Heart left ventricle (tissue), 16 donors: ENCODE results near the gene SYNDIG1. TPM values are rescaled to one million over a fixed set of nuclear protein-coding genes. Genes with fewer than 3 reads are reported as not detected.
A peak's percentile ranks its signal among the peaks of the same experiment; 100 is the strongest.

Experiments used
- ATAC-seq, 4 donors: fragments of 200-7000 bp; cut with Tn5 transposase; one replicate each; pipeline ENCODE4 v1.9.1; 2020 to 2022; ENCODE audit warnings: moderate library complexity in 4 of 4, mild to moderate bottlenecking in 3 of 4, moderate number of reproducible peaks in 1 of 4
- DNase-seq, 5 donors: peaks; one replicate each; pipeline ENCODE4 v3.0.0-alpha.2; 2020
- H3K27ac ChIP-seq, 12 donors: fragments of 200-600 bp; sonication (generic) in 4 of 12; one replicate each; pipeline versions ENCODE4 v1.5.0 to v1.8.0; 2016 to 2022; ENCODE audit warnings: mild to moderate bottlenecking in 2 of 12
- H3K27me3 ChIP-seq, 9 donors: fragments of 200-600 bp; sonication (generic) in 2 of 9; one replicate each; pipeline versions ENCODE4 v1.5.1 to v1.8.0; 2016 to 2022; ENCODE audit warnings: mild to moderate bottlenecking in 3 of 9
- H3K36me3 ChIP-seq, 9 donors: fragments of 200-600 bp; sonication (generic) in 2 of 9; one replicate each; pipeline versions ENCODE4 v1.5.0 to v1.8.0; 2018 to 2022; ENCODE audit warnings: mild to moderate bottlenecking in 2 of 9
- H3K4me1 ChIP-seq, 12 donors: fragments of 200-600 bp; sonication (generic) in 4 of 12; one replicate each; pipeline versions ENCODE4 v1.5.0 to v1.8.0; 2016 to 2022; ENCODE audit warnings: mild to moderate bottlenecking in 3 of 12
- H3K4me3 ChIP-seq, 12 donors: fragments of 200-600 bp; sonication (generic) in 4 of 12; one replicate each; pipeline versions ENCODE4 v1.5.0 to v1.8.0; 2017 to 2022; ENCODE audit warnings: mild to moderate bottlenecking in 9 of 12, moderate library complexity in 4 of 12
- H3K9me3 ChIP-seq, 12 donors: fragments of 200-600 bp; sonication (generic) in 4 of 12; one replicate each; pipeline versions ENCODE4 v1.5.0 to v1.8.0; 2016 to 2022; ENCODE audit warnings: mild to moderate bottlenecking in 1 of 12
- POLR2A ChIP-seq, 2 donors: fragments of 450-650 bp; IDR thresholded peaks; one replicate each; pipeline ENCODE4 v1.6.1; 2017; ENCODE audit warnings: antibody characterized with exemption in 2 of 2, mild to moderate bottlenecking in 2 of 2, moderate library complexity in 2 of 2
- WGBS, 4 donors: extraction: QIAGEN DNeasy Blood & Tissue Kit in 2 of 4; methylation state at CpG; one replicate each; pipeline versions ENCODE4 v1.1.5 to v1.1.7; 2013 to 2018; 5-methylcytosine and 5-hydroxymethylcytosine counted together
- intact Hi-C, 10 donors: fragments of 100-400 bp; cut with DNase I; formaldehyde crosslinking; loops; one replicate each; pipeline versions ENCODE4 v1.11.1 to v1.14.2; 2022
- polyA plus RNA-seq, 2 donors: library from polyadenylated mRNA; stranded (reverse); fragments of 200-250 nt; gene quantifications; one replicate each; pipeline ENCODE4 v1.2.3, GENCODE V29; 2013
- total RNA-seq, 9 donors: library from RNA; depleted of rRNA in 2 of 9; stranded (reverse); fragments of >200 nt in 2 of 9; fragmentation: NEBNext Ultra II Directional in 3 of 9; extraction: Animal tissue kit (Norgen Biotek cat#: 25700) in 3 of 9; gene quantifications; one replicate each; pipeline versions ENCODE4 v1.1.0 to v1.2.4, GENCODE V29; 2016 to 2023
- TF ChIP-seq, protein P1 (sequence below), 12 donors: fragments of 200-600 bp; sonication (generic) in 4 of 12; IDR thresholded peaks; one replicate each; pipeline versions ENCODE4 v1.5.0 to v1.8.0; 2018 to 2022; ENCODE audit warnings: antibody characterized with exemption in 12 of 12, mild to moderate bottlenecking in 5 of 12
- donor health status: ischemic (EF 13 %, LVEDD 7.1; RV severe dilation, severe dysfunction).
- donor health status: healthy with polysubstance abuse.
- donor health status: DM: no; HTN: yes; CAD: no.
- donor health status: DM: no; HTN: no; CAD: no.
- donor health status: ischemic (EF 25% LVEDD 6.9; RV normal size, moderate dysfunction).
- donor health status: ischemic (EF 25% LVEDD 5.7; RV mildly dilated, moderate dysfunction).
- donor health status: healthy.
- donor health status: DM: yes; HTN: yes; CAD: no.
- donor health status: ischemic (EF 35%, LVEDD 5.7; RV mildly dilated, moderate dysfunction).
- donor health status: nonischemic (EF 11% LVEDD 7.7; RV severe dilation, severe dysfunction).
- donor health status: DM: yes; HTN: yes; CAD: no.
- donor health status: PGD.
- donor health status: ischemic (EF 29% LVEDD 5.4; RV normal size, mild dysfunction).
- donor health status: nonischemic (EF 23%, LVEDD 6.1; RV moderate dilation, normal function).

Gene SYNDIG1
- total and polyA plus RNA-seq, 11 donors, result 8.4 to 41.8 (median 23.0) TPM

DNA sequence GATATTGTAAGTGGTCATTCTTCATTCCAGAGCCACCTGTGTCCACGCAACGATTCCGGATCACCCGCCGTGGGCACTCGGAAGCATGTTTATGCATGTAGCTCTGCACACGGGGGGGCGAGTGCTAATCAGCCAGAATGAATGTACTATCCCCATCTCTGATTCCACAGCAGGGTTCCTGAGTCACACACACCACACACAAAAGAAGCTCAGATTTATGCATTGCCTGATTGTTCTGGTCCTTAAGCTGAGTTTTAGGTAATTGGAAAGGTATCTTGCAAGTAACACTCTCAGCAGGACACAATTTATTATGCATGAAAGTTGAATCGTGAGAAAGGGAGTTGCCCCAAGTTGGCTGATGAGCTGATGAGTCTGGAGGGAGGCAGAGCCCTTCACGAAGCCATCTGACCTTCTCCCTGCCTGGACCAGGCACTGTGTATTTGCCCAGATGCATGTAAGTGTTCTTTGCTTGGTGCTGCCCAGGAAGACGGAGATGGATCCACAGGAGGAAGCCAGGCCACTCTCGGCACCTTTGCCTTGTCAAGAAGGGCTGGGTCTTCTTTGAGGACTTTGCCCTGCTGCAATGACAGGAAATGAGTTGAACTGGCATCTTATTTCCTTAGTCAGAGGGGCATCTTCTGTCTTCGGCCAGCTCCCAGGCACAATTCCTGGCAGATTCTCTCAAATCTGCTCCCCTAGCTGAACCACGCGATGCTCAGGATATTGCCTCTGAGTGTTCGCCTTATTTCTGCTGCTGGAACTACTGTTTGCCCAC is 141.1 kb downstream of the SYNDIG1 start:
- H3K4me3 ChIP-seq, result no peak overlapping the region
- peaks cover 0 to 19% (median 4%) of the 10 kb centered on the region in 12 donors for H3K4me1 ChIP-seq
- no peaks in the 10 kb centered on the region for H3K36me3 ChIP-seq
- H3K27ac ChIP-seq, result no peak overlapping the region
- DNase-seq (no peak), ATAC-seq (no peak)
- WGBS, 4 donors, result 82 to 90% (median 85%) methylated on average over 15 to 16 of the region's 16 CpGs
- intact Hi-C loops, result loop anchor here in 1 of 10 donors (10.0 kb wide), 1 partner anchor 136 kb away; no protein-coding TSS in a partner anchor
- H3K9me3 ChIP-seq, result no peaks in the 10 kb centered on the region
- TF ChIP-seq, protein P1, sequence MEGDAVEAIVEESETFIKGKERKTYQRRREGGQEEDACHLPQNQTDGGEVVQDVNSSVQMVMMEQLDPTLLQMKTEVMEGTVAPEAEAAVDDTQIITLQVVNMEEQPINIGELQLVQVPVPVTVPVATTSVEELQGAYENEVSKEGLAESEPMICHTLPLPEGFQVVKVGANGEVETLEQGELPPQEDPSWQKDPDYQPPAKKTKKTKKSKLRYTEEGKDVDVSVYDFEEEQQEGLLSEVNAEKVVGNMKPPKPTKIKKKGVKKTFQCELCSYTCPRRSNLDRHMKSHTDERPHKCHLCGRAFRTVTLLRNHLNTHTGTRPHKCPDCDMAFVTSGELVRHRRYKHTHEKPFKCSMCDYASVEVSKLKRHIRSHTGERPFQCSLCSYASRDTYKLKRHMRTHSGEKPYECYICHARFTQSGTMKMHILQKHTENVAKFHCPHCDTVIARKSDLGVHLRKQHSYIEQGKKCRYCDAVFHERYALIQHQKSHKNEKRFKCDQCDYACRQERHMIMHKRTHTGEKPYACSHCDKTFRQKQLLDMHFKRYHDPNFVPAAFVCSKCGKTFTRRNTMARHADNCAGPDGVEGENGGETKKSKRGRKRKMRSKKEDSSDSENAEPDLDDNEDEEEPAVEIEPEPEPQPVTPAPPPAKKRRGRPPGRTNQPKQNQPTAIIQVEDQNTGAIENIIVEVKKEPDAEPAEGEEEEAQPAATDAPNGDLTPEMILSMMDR (IDR thresholded peaks at IDR 0.05), result no peak
- no peak for TF ChIP-seq POLR2A (IDR thresholded peaks at IDR 0.05)
- H3K27me3 ChIP-seq, result no peaks in the 10 kb centered on the region

DNA sequence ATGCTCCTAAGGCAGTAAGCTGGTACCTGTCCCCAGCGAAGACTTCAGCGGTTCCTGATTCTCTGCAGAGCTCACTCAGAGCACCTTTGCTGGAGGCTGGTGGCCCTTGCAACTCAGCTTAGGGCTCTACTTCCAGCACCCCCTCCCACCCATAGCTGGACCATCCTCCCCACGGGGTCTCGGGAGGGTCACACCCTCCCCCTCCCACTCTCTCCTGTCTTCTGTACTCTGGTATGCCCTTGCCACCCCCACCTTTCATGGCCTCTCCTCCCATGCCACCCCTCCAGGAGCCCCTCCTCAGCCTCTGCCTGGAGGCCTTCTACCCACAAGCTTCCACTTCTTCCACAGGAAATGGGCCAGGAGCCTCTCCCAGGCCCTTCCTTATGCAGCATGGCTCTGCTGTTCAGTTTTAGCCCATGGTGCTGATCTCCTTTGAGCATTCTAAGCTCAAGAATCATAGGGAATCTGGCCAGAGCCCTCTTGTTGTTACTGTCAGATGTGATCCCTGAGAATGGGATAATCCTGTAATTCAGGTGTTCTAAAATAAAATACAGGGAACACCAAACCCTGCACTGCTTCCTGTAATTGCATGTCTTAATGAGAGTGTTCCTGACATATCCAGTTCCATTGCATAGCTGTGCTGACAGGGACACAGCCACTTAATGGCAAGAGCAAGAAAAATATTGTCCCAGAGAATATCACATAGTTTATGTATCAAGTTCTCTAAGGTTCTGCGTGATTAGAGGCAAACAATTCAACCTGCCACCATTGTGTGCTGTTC is 142.1 kb downstream of the SYNDIG1 start:
- Histone ChIP-seq H3K36me3 (no peaks in the 10 kb centered on the region), H3K27me3 (no peaks in the 10 kb centered on the region), H3K27ac (no peak overlapping the region), H3K4me3 (no peak overlapping the region), H3K9me3 (no peaks in the 10 kb centered on the region), H3K4me1 (peaks cover 0 to 19% (median 4%) of the 10 kb centered on the region in 12 donors)
- no peak for TF ChIP-seq POLR2A (IDR thresholded peaks at IDR 0.05)
- TF ChIP-seq, protein P1 (IDR thresholded peaks at IDR 0.05), result no peak
- WGBS, 4 donors, result 82 to 91% (median 86%) methylated on average over 5 of the region's 5 CpGs
- DNase-seq (no peak), ATAC-seq (peak; percentile 35 to 51 (median 38))
- intact Hi-C loops, result loop anchor here in 1 of 10 donors (10.0 kb wide), 1 partner anchor 137 kb away; no protein-coding TSS in a partner anchor

- H3K27me3 ChIP-seq, result no peaks in the 10 kb centered on the region
- TF ChIP-seq, protein P1 (IDR thresholded peaks at IDR 0.05), result no peak
- TF ChIP-seq POLR2A (IDR thresholded peaks at IDR 0.05), result no peak
- ATAC-seq, result peak; percentile 76 to 87 (median 82)
- WGBS, 4 donors, result 72 to 80% (median 76%) methylated on average over 15 to 16 of the region's 16 CpGs
- intact Hi-C loops, result loop anchor here in 1 of 10 donors (10.0 kb wide), 1 partner anchor 138 kb away; no protein-coding TSS in a partner anchor
- DNase-seq, result peak in 2 of 5 donors; percentile 57 to 59
- no peak overlapping the region for H3K4me3 ChIP-seq
- H3K9me3 ChIP-seq, result no peaks in the 10 kb centered on the region
- no peaks in the 10 kb centered on the region for H3K36me3 ChIP-seq
- H3K4me1 ChIP-seq, result peaks cover 0 to 19% (median 4%) of the 10 kb centered on the region in 12 donors
- no peak overlapping the region for H3K27ac ChIP-seq
These were observed 143.7 kb downstream of the SYNDIG1 start for GRCh38 chr20:24612799-24613775.
